B cell (primary cell): ENCODE measurements around the gene BCOR. TPM values are rescaled to one million over a fixed set of nuclear protein-coding genes. Genes with fewer than 3 reads are reported as not detected.

ENCODE experiments used
- ATAC-seq: fragments of 200-7000 bp; cut with Tn5 transposase; one replicate; pipeline ENCODE4 v1.10.0; 2021; ENCODE audit warnings: low read depth, mild to moderate bottlenecking, moderate number of reproducible peaks, moderate library complexity
- CTCF ChIA-PET: fragments of 350-600 bp; sonication (Branson Sonifier 250); formaldehyde crosslinking; loops from one replicate; lab custom pipeline; 2021; ENCODE audit warnings: antibody characterized with exemption, inconsistent platforms; lab: Charles Lee
- POLR2A ChIA-PET: fragments of 350-600 bp; sonication (Branson Sonifier 250); formaldehyde crosslinking; loops from one replicate; lab custom pipeline; 2021; ENCODE audit warnings: antibody characterized with exemption; lab: Charles Lee
- DNase-seq: peaks from one replicate; pipeline ENCODE4 v3.0.0; 2013
- H2AFZ ChIP-seq: 2 replicates; pipeline ENCODE4 v1.6.1; 2012; ENCODE audit warnings: mild to moderate bottlenecking, low read depth, low read length; ENCODE audit not compliant: insufficient read depth, poor library complexity, severe bottlenecking
- H3K27ac ChIP-seq, 2 donors: 1 replicate in 1 of 2; 2 replicates in 1 of 2; pipeline ENCODE4 v1.5.1; 2012 to 2013; ENCODE audit warnings: low read length in 2 of 2, mild to moderate bottlenecking in 2 of 2, moderate library complexity in 1 of 2
- H3K27me3 ChIP-seq, 4 experiments: fragments of 200-600 bp in 1 of 4; sonication (generic) in 1 of 4; replicated peaks in 1 of 4; 1 replicate in 2 of 4; 2 replicates in 2 of 4; pipeline versions ENCODE4 v1.6.1 to v1.7.0; 2013 to 2016; ENCODE audit warnings: low read length in 3 of 4, mild to moderate bottlenecking in 2 of 4, mixed read lengths in 1 of 4, moderate library complexity in 1 of 4; ENCODE audit not compliant: insufficient read depth in 4 of 4, control insufficient read depth in 3 of 4; ENCODE audit errors: control extremely low read depth in 1 of 4
- H3K36me3 ChIP-seq, 2 experiments: replicated peaks in 1 of 2; 1 replicate in 1 of 2; 2 replicates in 1 of 2; pipeline versions ENCODE4 v1.6.1 to v1.7.1; 2013; ENCODE audit warnings: low read length in 1 of 2; ENCODE audit not compliant: insufficient read depth in 2 of 2, control insufficient read depth in 1 of 2; ENCODE audit errors: control extremely low read depth in 1 of 2, extremely low read depth in 1 of 2
- H3K4me1 ChIP-seq, 2 donors: fragments of 200-600 bp in 1 of 2; sonication (generic) in 1 of 2; 1 replicate in 1 of 2; 2 replicates in 1 of 2; pipeline versions ENCODE4 v1.5.1 to v1.6.1; 2013 to 2017; ENCODE audit warnings: low read length in 2 of 2; ENCODE audit not compliant: control insufficient read depth in 2 of 2, insufficient read depth in 2 of 2
- H3K4me2 ChIP-seq: replicated peaks from 2 replicates; pipeline ENCODE3; 2012; ENCODE audit warnings: mild to moderate bottlenecking, low read depth, low read length; ENCODE audit not compliant: poor library complexity, severe bottlenecking
- H3K4me3 ChIP-seq, 5 experiments: fragments of 200-600 bp in 1 of 5; sonication (generic) in 1 of 5; 1 replicate in 3 of 5; 2 replicates in 2 of 5; pipeline versions ENCODE4 v1.5.1 to v1.7.0; 2011 to 2016; ENCODE audit warnings: low read length in 4 of 5, mild to moderate bottlenecking in 4 of 5, low read depth in 2 of 5, control low read depth in 1 of 5, moderate library complexity in 1 of 5; ENCODE audit not compliant: insufficient read depth in 1 of 5; ENCODE audit errors: control extremely low read depth in 1 of 5, extremely low read depth in 1 of 5
- H3K79me2 ChIP-seq: fragments of 200-600 bp; sonication (generic); one replicate; pipeline ENCODE4 v1.6.0; 2016; ENCODE audit warnings: low read length; ENCODE audit not compliant: control insufficient read depth, insufficient read depth
- H3K9ac ChIP-seq: fragments of 200-600 bp; sonication (generic); 2 replicates; pipeline ENCODE4 v1.6.1; 2017; ENCODE audit warnings: mild to moderate bottlenecking, low read length, moderate library complexity
- H3K9me3 ChIP-seq, 3 donors: one replicate each; pipeline versions ENCODE4 v1.6.1 to v1.7.1; 2013; ENCODE audit warnings: low read length in 2 of 3; ENCODE audit not compliant: control insufficient read depth in 2 of 3, insufficient read depth in 1 of 3; ENCODE audit errors: control extremely low read depth in 1 of 3
- H4K20me1 ChIP-seq: 2 replicates; pipeline ENCODE4 v1.6.0; 2012; ENCODE audit warnings: mild to moderate bottlenecking, low read length; ENCODE audit not compliant: insufficient read depth, control insufficient read depth, poor library complexity, severe bottlenecking
- H3K27ac Mint-ChIP-seq: one replicate; pipeline ENCODE4 v1.8.0; 2021; ENCODE audit warnings: mixed read lengths
- H3K27me3 Mint-ChIP-seq: one replicate; pipeline ENCODE4 v1.8.0; 2021; ENCODE audit warnings: mixed read lengths
- H3K4me1 Mint-ChIP-seq: one replicate; pipeline ENCODE4 v1.8.0; 2021; ENCODE audit warnings: mixed read lengths
- H3K4me3 Mint-ChIP-seq: one replicate; pipeline ENCODE4 v1.8.0; 2021; ENCODE audit warnings: mixed read lengths
- H3K9me3 Mint-ChIP-seq: one replicate; pipeline ENCODE4 v1.8.0; 2022; ENCODE audit warnings: mixed read lengths; ENCODE audit not compliant: insufficient read depth
- CTCF ChIP-seq: fragments of 200-600 bp; IDR thresholded peaks from one replicate; pipeline ENCODE4 v1.8.0; 2022; ENCODE audit warnings: antibody characterized with exemption, mild to moderate bottlenecking
- EZH2 ChIP-seq: IDR thresholded peaks from 2 replicates; pipeline ENCODE4 v1.6.1; 2012; ENCODE audit warnings: borderline replicate concordance, low read depth, mild to moderate bottlenecking, moderate library complexity, low read length; ENCODE audit not compliant: insufficient read depth, poor library complexity, severe bottlenecking
- WGBS: methylation state at CpG from one replicate; pipeline ENCODE4 v1.1.5; 2013; ENCODE audit warnings: missing lambda C conversion rate; ENCODE audit not compliant: insufficient coverage; 5-methylcytosine and 5-hydroxymethylcytosine counted together
- intact Hi-C: fragments of 100-400 bp; cut with micrococcal nuclease; formaldehyde crosslinking; loops from one replicate; pipeline ENCODE4 v1.10.0; 2022
- polyA plus RNA-seq: library from polyadenylated mRNA; depleted of rRNA; stranded (reverse); fragments of >200 nt; gene quantifications from 2 replicates; pipeline ENCODE4 v1.2.3, GENCODE V29; 2012
- total RNA-seq, 2 donors: library from RNA; stranded (reverse); fragments of 120-200 nt in 1 of 2; gene quantifications; 1 replicate in 1 of 2; 2 replicates in 1 of 2; pipeline versions ENCODE4 v1.2.3 to v1.2.4, GENCODE V29; 2013 to 2022

Gene BCOR
- total and polyA plus RNA-seq, 2 donors (not counting 1 experiment from before 2014, with no cell fraction given), result 19.0 to 65.3 TPM

GRCh38 chrX:40098264-40099054, 701 bp upstream of the BCOR start:
- peaks cover 30% of the 10 kb centered on the region for H3K79me2 ChIP-seq
- intact Hi-C loops, result loop anchor here (1.0 to 10.0 kb wide), 7 partner anchors 11 to 274 kb away; no protein-coding TSS in a partner anchor
- TF ChIP-seq CTCF (no peak), EZH2 (no peak)

More at GRCh38 chrX:40098264-40099054, 701 bp upstream of the BCOR start:
- Mint-ChIP-seq H3K4me1 (peaks cover 27% of the 10 kb centered on the region), H3K27ac (peak overlapping the region; percentile 95), H3K9me3 (no peaks in the 10 kb centered on the region), H3K4me3 (peak overlapping the region; percentile 87), H3K27me3 (no peaks in the 10 kb centered on the region)
- peak; percentile 26 for ATAC-seq
- DNase-seq, result peak; percentile 82
- Histone ChIP-seq H3K9ac (peak overlapping the region; percentile 60), H3K4me3 (peak overlapping the region in 4 of 5 experiments; percentile 48 to 81 (median 60)), H3K27ac (peak overlapping the region; percentile 73 to 84), H4K20me1 (peaks cover 23% of the 10 kb centered on the region), H3K4me1 (peaks cover 31 to 33% of the 10 kb centered on the region in 2 donors), H3K4me2 (peak overlapping the region; percentile 93), H2AFZ (peak overlapping the region; percentile 42), H3K9me3 (no peaks in the 10 kb centered on the region), H3K27me3 (peaks cover 0 to 2% (median 0%) of the 10 kb centered on the region in 4 experiments), H3K36me3 (no peaks in the 10 kb centered on the region)
- WGBS, result 2% methylated on average over 58 of the region's 75 CpGs
- CTCF ChIA-PET, result interaction anchor here (1.0 to 4.9 kb wide), 7 partner anchors 17 to 85 kb away, joined by 3 to 50 read pairs (median 5); no protein-coding TSS in a partner anchor
- POLR2A ChIA-PET, result interaction anchor here (0.6 to 5.9 kb wide), 14 partner anchors 9 to 954 kb away, joined by 3 to 102 read pairs (median 8); no protein-coding TSS in a partner anchor
